ENCODE data around the gene TMED7.
"Not testable (repeated sequence)": the region's sequence is repeated elsewhere in the genome, so short reads cannot be mapped to it uniquely, and the experiment has no call there.

Gene TMED7

GRCh38 chr5:115625579-115626444 is at the start of gene TMED7:
TMED7 (minus strand) TSS chr5:115626036; CDS start chr5:115625792, 244 bp downstream.
- Mint-ChIP-seq H3K36me3 (peaks cover 13% of the 10 kb centered on the region), H3K4me1 (peaks cover 26% of the 10 kb centered on the region), H3K4me3 (no peak within 1 kb of the TSS), H3K27me3 (no peaks in the 10 kb centered on the region), H3K9me3 (no peaks in the 10 kb centered on the region), H3K27ac (no peak within 1 kb of the TSS)
- CTCF ChIA-PET = interaction anchor here (1.0 to 2.2 kb wide), 5 partner anchors 8 to 80 kb away, joined by 3 to 7 read pairs (median 5); no protein-coding TSS in a partner anchor
- peak; percentile 100 for DNase-seq

DNA sequence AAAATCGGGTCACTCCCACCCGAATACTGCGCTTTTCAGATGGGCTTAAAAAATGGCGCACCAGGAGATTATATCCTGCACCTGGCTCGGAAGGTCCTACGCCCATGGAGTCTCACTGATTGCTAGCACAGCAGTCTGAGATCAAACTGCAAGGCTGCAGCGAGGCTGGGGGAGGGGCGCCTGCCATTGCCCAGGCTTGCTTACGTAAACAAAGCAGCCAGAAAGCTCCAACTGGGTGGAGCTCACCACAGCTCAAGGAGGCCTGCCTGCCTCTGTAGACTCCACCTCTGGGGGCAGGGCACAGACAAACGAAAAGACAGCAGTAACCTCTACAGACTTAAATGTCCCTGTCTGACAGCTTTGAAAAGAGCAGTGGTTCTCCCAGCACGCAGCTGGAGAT is 48.9 kb upstream of the TMED7 start:
- not testable (repeated sequence) for H3K4me3 Mint-ChIP-seq

GRCh38 chr5:115673596-115673995 is 47.8 kb upstream of the TMED7 start:
- CTCF ChIA-PET = no interaction called here
- H3K27ac Mint-ChIP-seq = no peak overlapping the region
- peaks cover 6% of the 10 kb centered on the region for H3K27me3 Mint-ChIP-seq
- peaks cover 2% of the 10 kb centered on the region for H3K9me3 Mint-ChIP-seq
- no peaks in the 10 kb centered on the region for H3K4me1 Mint-ChIP-seq
- no peak for DNase-seq
- H3K4me3 Mint-ChIP-seq = no peak overlapping the region
- H3K36me3 Mint-ChIP-seq = no peaks in the 10 kb centered on the region

More for the DNA sequence above, 48.9 kb upstream of the TMED7 start:
- H3K36me3 Mint-ChIP-seq, DNase-seq, H3K4me1 Mint-ChIP-seq, H3K9me3 Mint-ChIP-seq, H3K27me3 Mint-ChIP-seq, H3K27ac Mint-ChIP-seq, CTCF ChIA-PET: not testable (repeated sequence)

GRCh38 chr5:115671939-115672338 is 46.1 kb upstream of the TMED7 start:
- CTCF ChIA-PET = no interaction called here
- Mint-ChIP-seq H3K9me3 (peaks cover 4% of the 10 kb centered on the region), H3K36me3 (no peaks in the 10 kb centered on the region), H3K4me3 (no peak overlapping the region), H3K27me3 (peaks cover 6% of the 10 kb centered on the region), H3K4me1 (no peaks in the 10 kb centered on the region), H3K27ac (no peak overlapping the region)
- DNase-seq = no peak

DNA sequence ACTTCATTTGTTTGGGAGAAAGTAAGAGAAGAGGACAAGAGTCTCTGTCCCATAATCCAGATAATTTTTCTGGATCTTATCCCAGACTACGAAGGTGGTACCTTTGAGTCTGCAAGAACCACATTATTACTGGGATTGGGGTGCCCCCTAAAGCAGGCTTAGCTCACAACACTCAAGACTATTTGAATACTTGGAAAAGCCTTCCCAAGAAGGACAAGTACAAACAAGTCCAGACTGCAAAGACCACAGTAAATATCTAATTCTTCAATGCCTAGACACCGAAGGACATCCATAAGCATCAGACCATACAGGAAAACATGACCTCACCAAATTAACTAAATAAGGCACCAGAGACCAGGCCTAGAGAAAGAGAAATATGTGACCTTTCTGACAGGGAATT is 40.2 kb upstream of the TMED7 start:
- CTCF ChIA-PET = interaction anchor here (0.6 kb wide), 1 partner anchor 767 kb away, joined by 3 read pairs; no protein-coding TSS in a partner anchor
- no peaks in the 10 kb centered on the region for H3K4me1 Mint-ChIP-seq
- DNase-seq = no peak
- no peak overlapping the region for H3K4me3 Mint-ChIP-seq
- H3K27ac Mint-ChIP-seq = no peak overlapping the region
- H3K9me3 Mint-ChIP-seq = peaks cover 2% of the 10 kb centered on the region
- no peaks in the 10 kb centered on the region for H3K36me3 Mint-ChIP-seq
- H3K27me3 Mint-ChIP-seq = peaks cover 7% of the 10 kb centered on the region

DNA sequence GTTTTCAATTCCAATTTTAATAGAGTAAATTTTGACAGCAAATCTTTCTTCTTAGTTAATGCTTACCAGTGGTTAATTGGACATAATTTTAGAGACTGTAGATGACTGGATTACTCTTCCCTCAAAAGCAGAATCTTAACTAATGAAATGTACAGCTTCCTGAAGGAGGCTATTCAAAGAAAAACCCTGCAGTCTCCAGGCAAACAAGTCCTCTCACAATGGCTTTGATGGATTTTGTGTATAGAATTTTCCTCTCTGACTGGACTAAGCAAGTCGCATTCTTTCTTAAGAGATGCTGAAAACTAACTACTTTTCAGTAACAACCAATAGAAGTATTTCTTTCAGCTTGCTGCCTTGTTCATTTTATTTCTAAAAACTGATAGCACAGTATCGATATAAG is 35.7 kb upstream of the TMED7 start:
- peaks cover 11% of the 10 kb centered on the region for H3K27me3 Mint-ChIP-seq
- DNase-seq = no peak
- H3K4me3 Mint-ChIP-seq = no peak overlapping the region
- CTCF ChIA-PET = no interaction called here
- H3K4me1 Mint-ChIP-seq = no peaks in the 10 kb centered on the region
- H3K27ac Mint-ChIP-seq = no peak overlapping the region
- H3K9me3 Mint-ChIP-seq = no peaks in the 10 kb centered on the region
- H3K36me3 Mint-ChIP-seq = no peaks in the 10 kb centered on the region

GRCh38 chr5:115661101-115661500 is 35.3 kb upstream of the TMED7 start:
- no peak overlapping the region for H3K4me3 Mint-ChIP-seq

GRCh38 chr5:115657881-115658233 is 32.0 kb upstream of the TMED7 start:
- Mint-ChIP-seq H3K27ac (no peak overlapping the region), H3K4me1 (no peaks in the 10 kb centered on the region), H3K9me3 (no peaks in the 10 kb centered on the region), H3K27me3 (peaks cover 11% of the 10 kb centered on the region), H3K4me3 (no peak overlapping the region), H3K36me3 (no peaks in the 10 kb centered on the region)
- CTCF ChIA-PET = interaction anchor here (1.0 kb wide), 1 partner anchor 11 kb away, joined by 5 read pairs; no protein-coding TSS in a partner anchor
- DNase-seq = no peak

More at GRCh38 chr5:115661101-115661500, 35.3 kb upstream of the TMED7 start:
- H3K27ac Mint-ChIP-seq = no peak overlapping the region
- H3K4me1 Mint-ChIP-seq = no peaks in the 10 kb centered on the region
- H3K27me3 Mint-ChIP-seq = peaks cover 14% of the 10 kb centered on the region
- CTCF ChIA-PET = no interaction called here
- no peaks in the 10 kb centered on the region for H3K36me3 Mint-ChIP-seq
- H3K9me3 Mint-ChIP-seq = no peaks in the 10 kb centered on the region
- DNase-seq = no peak

DNA sequence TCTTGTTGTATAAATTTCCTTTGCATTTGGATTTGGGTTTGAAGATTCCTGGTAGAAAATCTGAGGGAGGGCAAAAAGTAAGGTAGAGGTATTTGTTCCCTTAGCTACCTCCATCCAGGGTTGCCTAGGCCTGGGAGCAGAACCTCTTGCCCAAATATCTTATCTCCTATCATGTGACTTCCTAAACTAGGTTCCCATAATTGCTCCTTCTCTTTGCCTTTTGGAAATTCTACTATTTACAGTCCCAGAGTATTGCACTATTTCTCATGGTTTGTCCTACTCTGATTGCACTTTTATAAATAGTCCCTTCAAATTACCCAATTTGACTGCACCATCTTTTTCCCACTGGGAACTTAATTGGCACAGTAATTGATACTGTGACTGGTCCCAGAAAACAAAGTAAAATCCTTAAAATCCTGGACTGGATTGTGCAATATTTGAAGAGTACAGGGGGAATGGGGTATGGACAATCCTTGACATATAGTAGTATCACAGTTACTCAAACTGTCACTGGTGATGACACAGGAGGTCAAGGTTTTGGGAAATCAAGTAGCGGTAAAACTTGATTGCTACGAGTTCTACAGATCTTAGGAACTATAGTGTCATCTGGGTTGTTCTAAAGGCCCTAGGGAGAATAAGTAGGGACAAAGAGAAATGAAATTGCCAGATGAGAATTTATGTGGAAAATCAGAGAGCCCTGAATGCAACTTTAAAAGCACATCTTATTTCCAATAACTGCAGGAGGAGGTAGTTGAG is 31.5 kb upstream of the TMED7 start:
- Mint-ChIP-seq H3K27me3 (peaks cover 11% of the 10 kb centered on the region), H3K4me3 (no peak overlapping the region), H3K9me3 (no peaks in the 10 kb centered on the region), H3K27ac (no peak overlapping the region), H3K36me3 (no peaks in the 10 kb centered on the region), H3K4me1 (no peaks in the 10 kb centered on the region)
- CTCF ChIA-PET = no interaction called here
- no peak for DNase-seq

DNA sequence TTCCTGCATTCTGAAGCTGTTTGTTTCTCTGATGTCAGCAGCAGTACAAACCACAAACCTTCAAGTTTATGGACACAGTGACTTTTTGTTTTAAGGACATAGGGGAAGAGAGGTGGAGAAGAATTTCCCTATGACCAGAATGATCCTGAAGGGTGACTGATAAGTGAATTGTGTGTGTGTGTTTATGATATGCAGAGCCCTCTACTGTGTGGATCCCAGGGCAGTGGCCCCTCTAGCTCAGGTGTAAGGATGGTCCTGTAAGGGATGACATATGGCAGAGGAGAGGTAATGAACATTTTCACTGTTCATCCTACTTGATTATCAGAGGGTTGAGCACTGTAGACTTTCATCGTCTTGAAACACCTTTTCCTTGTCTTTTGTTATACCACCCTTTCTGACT is 30.6 kb upstream of the TMED7 start:
- H3K4me3 Mint-ChIP-seq = no peak overlapping the region
- no peaks in the 10 kb centered on the region for H3K9me3 Mint-ChIP-seq
- no peaks in the 10 kb centered on the region for H3K36me3 Mint-ChIP-seq
- DNase-seq = no peak
- no peaks in the 10 kb centered on the region for H3K4me1 Mint-ChIP-seq
- CTCF ChIA-PET = no interaction called here
- H3K27ac Mint-ChIP-seq = no peak overlapping the region
- peaks cover 11% of the 10 kb centered on the region for H3K27me3 Mint-ChIP-seq

DNA sequence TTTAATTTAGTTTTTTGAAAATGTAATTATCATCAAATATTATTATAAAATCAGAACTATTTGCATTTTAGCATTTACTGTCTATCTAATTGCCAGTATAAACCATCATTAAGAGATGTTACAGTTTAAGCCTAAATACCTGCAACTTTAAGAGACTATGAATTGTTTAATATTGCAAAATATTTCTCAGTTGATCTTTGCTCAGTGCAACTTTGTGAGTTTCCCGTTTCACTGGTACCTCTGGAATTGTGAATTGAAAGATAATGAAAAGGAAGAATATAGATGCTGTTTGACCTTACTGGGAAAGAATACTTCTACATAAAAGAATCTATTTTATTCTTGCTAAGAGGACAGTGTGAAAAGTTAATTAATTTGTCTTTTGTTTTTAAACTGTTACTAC is 30.2 kb upstream of the TMED7 start:
- Mint-ChIP-seq H3K4me1 (no peaks in the 10 kb centered on the region), H3K27ac (no peak overlapping the region), H3K4me3 (no peak overlapping the region), H3K9me3 (no peaks in the 10 kb centered on the region), H3K36me3 (no peaks in the 10 kb centered on the region), H3K27me3 (peaks cover 7% of the 10 kb centered on the region)
- CTCF ChIA-PET = no interaction called here
- DNase-seq = no peak

GRCh38 chr5:115649541-115649940 is 23.7 kb upstream of the TMED7 start:
- DNase-seq = no peak
- Mint-ChIP-seq H3K9me3 (no peaks in the 10 kb centered on the region), H3K4me1 (no peaks in the 10 kb centered on the region), H3K4me3 (no peak overlapping the region), H3K27ac (no peak overlapping the region), H3K27me3 (peaks cover 10% of the 10 kb centered on the region), H3K36me3 (no peaks in the 10 kb centered on the region)
- CTCF ChIA-PET = no interaction called here

GRCh38 chr5:115648056-115648455 is 22.2 kb upstream of the TMED7 start:
- no peaks in the 10 kb centered on the region for H3K9me3 Mint-ChIP-seq
- H3K4me1 Mint-ChIP-seq = no peaks in the 10 kb centered on the region
- H3K27me3 Mint-ChIP-seq = peaks cover 17% of the 10 kb centered on the region
- H3K36me3 Mint-ChIP-seq = no peaks in the 10 kb centered on the region
- H3K27ac Mint-ChIP-seq = no peak overlapping the region
- no peak for DNase-seq
- H3K4me3 Mint-ChIP-seq = no peak overlapping the region
- CTCF ChIA-PET = no interaction called here

GRCh38 chr5:115645386-115645785 is 19.6 kb upstream of the TMED7 start:
- H3K4me3 Mint-ChIP-seq, H3K9me3 Mint-ChIP-seq, H3K27ac Mint-ChIP-seq, H3K36me3 Mint-ChIP-seq, CTCF ChIA-PET, DNase-seq, H3K4me1 Mint-ChIP-seq: not testable (repeated sequence)
- peaks cover 26% of the 10 kb centered on the region for H3K27me3 Mint-ChIP-seq

GRCh38 chr5:115644046-115644445 is 18.2 kb upstream of the TMED7 start:
- no peaks in the 10 kb centered on the region for H3K4me1 Mint-ChIP-seq
- CTCF ChIA-PET = no interaction called here
- no peak overlapping the region for H3K4me3 Mint-ChIP-seq
- no peak overlapping the region for H3K27ac Mint-ChIP-seq
- H3K27me3 Mint-ChIP-seq = peaks cover 35% of the 10 kb centered on the region
- no peaks in the 10 kb centered on the region for H3K36me3 Mint-ChIP-seq
- no peaks in the 10 kb centered on the region for H3K9me3 Mint-ChIP-seq
- DNase-seq = no peak

Data from activated naive CD4-positive, alpha-beta T cell treated with anti-CD3 and anti-CD28 coated beads, Interleukin-2, amount 10 ng/mL, durations not matched to agents 7 days and 5 days (primary cell).